ENCODE measurements around the gene GABARAP. TPM values are rescaled to one million over a fixed set of nuclear protein-coding genes. Genes with fewer than 3 reads are reported as not detected.

Gene GABARAP
- total and polyA plus RNA-seq, 2 donors (not counting 1 experiment from before 2014, with no cell fraction given): 323 to 371 TPM

DNA sequence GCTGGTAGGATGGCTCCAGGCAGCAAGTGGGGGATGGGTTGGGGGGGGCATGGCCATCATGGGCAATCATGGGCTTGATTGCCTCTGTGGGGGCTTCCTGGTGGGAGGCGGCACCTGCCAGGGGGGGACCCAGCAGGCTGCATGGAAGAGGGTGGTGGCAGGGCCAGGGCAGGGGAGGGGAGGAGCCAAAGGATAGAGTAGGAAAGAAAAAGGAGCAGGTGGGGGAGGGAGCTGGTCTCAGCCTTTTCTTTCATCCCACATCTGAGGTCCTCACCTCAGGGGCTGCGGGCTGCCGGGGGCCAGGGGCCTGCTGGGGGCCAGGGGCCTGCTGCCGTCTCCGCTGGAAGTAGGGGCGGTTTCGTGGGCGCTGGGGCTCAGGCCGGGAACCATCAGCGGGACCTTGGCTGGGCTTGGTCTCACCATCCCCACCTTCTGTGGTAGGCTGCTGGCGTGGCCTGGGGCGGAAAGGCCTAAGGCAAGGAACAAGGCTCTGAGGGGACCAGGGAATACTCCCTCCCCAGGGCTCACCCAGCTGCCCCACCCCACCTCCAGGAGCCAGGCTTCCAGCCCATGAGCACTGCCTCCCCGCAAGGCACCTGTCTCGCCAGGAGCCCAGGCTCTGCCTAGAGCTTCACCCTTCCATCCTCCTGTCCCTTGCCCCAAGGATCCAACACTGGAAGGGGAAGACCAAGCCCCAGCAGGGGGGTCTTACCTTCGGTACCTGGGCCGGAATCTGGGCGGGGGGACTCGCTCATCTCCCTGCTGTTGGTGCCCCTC lies 47.2 kb upstream of the GABARAP start:
- Mint-ChIP-seq H3K27me3 (peaks cover 40% of the 10 kb centered on the region), H3K27ac (no peak overlapping the region), H3K4me3 (no peak overlapping the region), H3K4me1 (peaks cover 6% of the 10 kb centered on the region), H3K9me3 (ENCODE audit: insufficient read depth) (no peaks in the 10 kb centered on the region)
- H3K27ac ChIP-seq (ENCODE audit: low read length in 2 of 2): no peak overlapping the region
- no peak overlapping the region for H3K4me3 ChIP-seq (ENCODE audit: control extremely low read depth in 1 of 5, extremely low read depth in 1 of 5, insufficient read depth in 1 of 5, low read depth in 2 of 5, low read length in 4 of 5)
- intact Hi-C loops (cut with micrococcal nuclease): loop anchor here (10.0 kb wide), 1 partner anchor 155 kb away; no protein-coding TSS in a partner anchor
- ChIA-PET CTCF (interaction anchor here (10.9 kb wide), 1 partner anchor 8 kb away, joined by 115 read pairs; no protein-coding TSS in a partner anchor), POLR2A (no interaction called here)
- no peak overlapping the region for H2AFZ ChIP-seq (ENCODE audit: insufficient read depth, low read depth, low read length, poor library complexity, severe bottlenecking)
- DNase-seq (no peak), ATAC-seq (ENCODE audit: low read depth) (no peak)
- WGBS (ENCODE audit: insufficient coverage): 87% methylated on average over 15 of the region's 18 CpGs
- no peaks in the 10 kb centered on the region for H3K36me3 ChIP-seq (replicated peaks in 1 of 2; ENCODE audit: control extremely low read depth in 1 of 2, control insufficient read depth in 1 of 2, extremely low read depth in 1 of 2, insufficient read depth in 2 of 2, low read length in 1 of 2)
- H3K79me2 ChIP-seq (ENCODE audit: control insufficient read depth, insufficient read depth, low read length): no peaks in the 10 kb centered on the region
- H3K9me3 ChIP-seq (ENCODE audit: control extremely low read depth in 1 of 3, control insufficient read depth in 2 of 3, insufficient read depth in 1 of 3, low read length in 2 of 3): peaks cover 0 to 3% (median 0%) of the 10 kb centered on the region in 3 donors
- TF ChIP-seq, protein P1, sequence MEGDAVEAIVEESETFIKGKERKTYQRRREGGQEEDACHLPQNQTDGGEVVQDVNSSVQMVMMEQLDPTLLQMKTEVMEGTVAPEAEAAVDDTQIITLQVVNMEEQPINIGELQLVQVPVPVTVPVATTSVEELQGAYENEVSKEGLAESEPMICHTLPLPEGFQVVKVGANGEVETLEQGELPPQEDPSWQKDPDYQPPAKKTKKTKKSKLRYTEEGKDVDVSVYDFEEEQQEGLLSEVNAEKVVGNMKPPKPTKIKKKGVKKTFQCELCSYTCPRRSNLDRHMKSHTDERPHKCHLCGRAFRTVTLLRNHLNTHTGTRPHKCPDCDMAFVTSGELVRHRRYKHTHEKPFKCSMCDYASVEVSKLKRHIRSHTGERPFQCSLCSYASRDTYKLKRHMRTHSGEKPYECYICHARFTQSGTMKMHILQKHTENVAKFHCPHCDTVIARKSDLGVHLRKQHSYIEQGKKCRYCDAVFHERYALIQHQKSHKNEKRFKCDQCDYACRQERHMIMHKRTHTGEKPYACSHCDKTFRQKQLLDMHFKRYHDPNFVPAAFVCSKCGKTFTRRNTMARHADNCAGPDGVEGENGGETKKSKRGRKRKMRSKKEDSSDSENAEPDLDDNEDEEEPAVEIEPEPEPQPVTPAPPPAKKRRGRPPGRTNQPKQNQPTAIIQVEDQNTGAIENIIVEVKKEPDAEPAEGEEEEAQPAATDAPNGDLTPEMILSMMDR (IDR thresholded peaks at IDR 0.05): no peak
- no peak for TF ChIP-seq EZH2 (IDR thresholded peaks at IDR 0.05; ENCODE audit: borderline replicate concordance, insufficient read depth, low read depth, low read length, poor library complexity, severe bottlenecking)
- H4K20me1 ChIP-seq (ENCODE audit: control insufficient read depth, insufficient read depth, low read length, poor library complexity, severe bottlenecking): no peaks in the 10 kb centered on the region
- no peak overlapping the region for H3K4me2 ChIP-seq (replicated peaks; ENCODE audit: low read depth, low read length, poor library complexity, severe bottlenecking)
- H3K9ac ChIP-seq (ENCODE audit: low read length): no peak overlapping the region
- peaks cover 0 to 50% (median 5%) of the 10 kb centered on the region in 4 experiments for H3K27me3 ChIP-seq (replicated peaks in 1 of 4; ENCODE audit: control extremely low read depth in 1 of 4, control insufficient read depth in 3 of 4, insufficient read depth in 4 of 4, low read length in 3 of 4)
- peaks cover 7% of the 10 kb centered on the region in 2 donors for H3K4me1 ChIP-seq (ENCODE audit: control insufficient read depth in 2 of 2, insufficient read depth in 2 of 2, low read length in 2 of 2)

DNA sequence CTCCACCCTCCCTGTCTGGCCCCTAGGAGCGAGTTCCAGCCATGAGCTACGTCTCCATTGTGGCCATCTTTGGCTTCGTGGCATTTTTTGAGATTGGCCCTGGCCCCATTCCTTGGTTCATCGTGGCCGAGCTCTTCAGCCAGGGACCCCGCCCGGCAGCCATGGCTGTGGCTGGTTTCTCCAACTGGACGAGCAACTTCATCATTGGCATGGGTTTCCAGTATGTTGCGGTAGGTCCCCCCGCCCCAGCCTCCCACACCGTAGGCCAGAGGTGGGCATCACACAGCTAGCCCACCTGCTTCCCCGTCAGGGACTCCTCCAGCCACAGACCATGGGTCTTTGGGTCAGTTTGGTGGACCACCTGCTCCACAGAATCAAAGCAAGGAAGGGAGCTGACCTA lies 43.4 kb upstream of the GABARAP start:
- no peak overlapping the region for H3K27ac ChIP-seq (ENCODE audit: low read length in 2 of 2)
- no peak overlapping the region for H3K27ac Mint-ChIP-seq
- no peak for TF ChIP-seq EZH2 (IDR thresholded peaks at IDR 0.05; ENCODE audit: borderline replicate concordance, insufficient read depth, low read depth, low read length, poor library complexity, severe bottlenecking)
- TF ChIP-seq, protein P1 (IDR thresholded peaks at IDR 0.05): no peak
- no peaks in the 10 kb centered on the region for H3K9me3 Mint-ChIP-seq (ENCODE audit: insufficient read depth)
- no peaks in the 10 kb centered on the region for H4K20me1 ChIP-seq (ENCODE audit: control insufficient read depth, insufficient read depth, low read length, poor library complexity, severe bottlenecking)
- no peak overlapping the region for H3K4me3 Mint-ChIP-seq
- CTCF ChIA-PET: interaction anchor here (1.3 to 10.9 kb wide), 3 partner anchors 12 to 108 kb away, joined by 3 to 115 read pairs (median 4); no protein-coding TSS in a partner anchor
- no peak overlapping the region for H2AFZ ChIP-seq (ENCODE audit: insufficient read depth, low read depth, low read length, poor library complexity, severe bottlenecking)
- no peaks in the 10 kb centered on the region for H3K79me2 ChIP-seq (ENCODE audit: control insufficient read depth, insufficient read depth, low read length)
- peaks cover 44% of the 10 kb centered on the region for H3K27me3 Mint-ChIP-seq
- DNase-seq: no peak
- no peak overlapping the region for H3K9ac ChIP-seq (ENCODE audit: low read length)
- H3K4me3 ChIP-seq (ENCODE audit: control extremely low read depth in 1 of 5, extremely low read depth in 1 of 5, insufficient read depth in 1 of 5, low read depth in 2 of 5, low read length in 4 of 5): no peak overlapping the region
- no peak overlapping the region for H3K4me2 ChIP-seq (replicated peaks; ENCODE audit: low read depth, low read length, poor library complexity, severe bottlenecking)
- peaks cover 0 to 59% (median 14%) of the 10 kb centered on the region in 4 experiments for H3K27me3 ChIP-seq (replicated peaks in 1 of 4; ENCODE audit: control extremely low read depth in 1 of 4, control insufficient read depth in 3 of 4, insufficient read depth in 4 of 4, low read length in 3 of 4)
- WGBS (ENCODE audit: insufficient coverage): 93% methylated on average over 11 of the region's 12 CpGs
- H3K4me1 Mint-ChIP-seq: peaks cover 14% of the 10 kb centered on the region
- peaks cover 0 to 18% (median 0%) of the 10 kb centered on the region in 3 donors for H3K9me3 ChIP-seq (ENCODE audit: control extremely low read depth in 1 of 3, control insufficient read depth in 2 of 3, insufficient read depth in 1 of 3, low read length in 2 of 3)
- POLR2A ChIA-PET: interaction anchor here (0.6 kb wide), 1 partner anchor 64 kb away, joined by 10 read pairs; no protein-coding TSS in a partner anchor
- ATAC-seq (ENCODE audit: low read depth): no peak
- intact Hi-C loops (cut with micrococcal nuclease): no loop called here
- no peaks in the 10 kb centered on the region for H3K36me3 ChIP-seq (replicated peaks in 1 of 2; ENCODE audit: control extremely low read depth in 1 of 2, control insufficient read depth in 1 of 2, extremely low read depth in 1 of 2, insufficient read depth in 2 of 2, low read length in 1 of 2)
- H3K4me1 ChIP-seq (ENCODE audit: control insufficient read depth in 2 of 2, insufficient read depth in 2 of 2, low read length in 2 of 2): peaks cover 19 to 23% of the 10 kb centered on the region in 2 donors

Measured in B cell (primary cell).